Astrocyte (in vitro differentiated cells and primary cell): ENCODE measurements around the gene ZNF274. TPM values are rescaled to one million over a fixed set of nuclear protein-coding genes. Genes with fewer than 3 reads are reported as not detected.
"Not testable (repeated sequence)": the region's sequence is repeated elsewhere in the genome, so short reads cannot be mapped to it uniquely, and the experiment has no call there.

ENCODE experiments used
- DNase-seq: peaks from one replicate; pipeline ENCODE4 v3.0.0-alpha.2; 2010; ENCODE audit warnings: low read depth
- FAIRE-seq: peaks from 2 replicates; lab custom pipeline; 2011; peaks lifted over from hg19 to GRCh38; lab: Jason Lieb, UNC
- H2AFZ ChIP-seq: 2 replicates; pipeline ENCODE4 v1.6.0; 2012; ENCODE audit warnings: low read depth, low read length, inconsistent platforms
- H3K27ac ChIP-seq: 2 replicates; pipeline ENCODE4 v1.5.1; 2011; ENCODE audit warnings: low read depth, low read length, inconsistent platforms
- H3K27me3 ChIP-seq: 2 replicates; pipeline ENCODE4 v1.6.0; 2011; ENCODE audit warnings: low read length, inconsistent platforms; ENCODE audit not compliant: insufficient read depth
- H3K36me3 ChIP-seq: 2 replicates; pipeline ENCODE4 v1.5.1; 2011; ENCODE audit warnings: low read length, inconsistent platforms; ENCODE audit not compliant: insufficient read depth
- H3K4me1 ChIP-seq: 2 replicates; pipeline ENCODE4 v1.5.1; 2011; ENCODE audit warnings: low read length, inconsistent platforms; ENCODE audit not compliant: insufficient read depth
- H3K4me2 ChIP-seq: 2 replicates; pipeline ENCODE4 v1.6.0; 2012; ENCODE audit warnings: low read length, inconsistent platforms
- H3K4me3 ChIP-seq: 2 replicates; pipeline ENCODE4 v1.5.1; 2011; ENCODE audit warnings: low read depth, mild to moderate bottlenecking, low read length, inconsistent platforms; ENCODE audit not compliant: insufficient read depth
- H3K79me2 ChIP-seq: 2 replicates; pipeline ENCODE4 v1.6.0; 2012; ENCODE audit warnings: mild to moderate bottlenecking, low read length, inconsistent platforms; ENCODE audit not compliant: insufficient read depth
- H3K9ac ChIP-seq: 2 replicates; pipeline ENCODE4 v1.6.0; 2012; ENCODE audit warnings: mild to moderate bottlenecking, low read length, inconsistent platforms
- H3K9me3 ChIP-seq: 2 replicates; pipeline ENCODE4 v1.5.1; 2012; ENCODE audit warnings: low read depth, mild to moderate bottlenecking, low read length, inconsistent platforms; ENCODE audit not compliant: insufficient read depth
- H4K20me1 ChIP-seq: 2 replicates; pipeline ENCODE4 v1.6.0; 2012; ENCODE audit warnings: low read length, inconsistent platforms; ENCODE audit not compliant: insufficient read depth
- H3K27ac Mint-ChIP-seq: one replicate; pipeline ENCODE4 v1.8.0; 2021; ENCODE audit warnings: mild to moderate bottlenecking, mixed read lengths; ENCODE audit not compliant: unreplicated experiment
- H3K27me3 Mint-ChIP-seq: one replicate; pipeline ENCODE4 v1.8.0; 2021; ENCODE audit warnings: low read depth, mixed read lengths; ENCODE audit not compliant: unreplicated experiment
- H3K36me3 Mint-ChIP-seq: one replicate; pipeline ENCODE4 v1.8.0; 2021; ENCODE audit warnings: low read depth, mixed read lengths; ENCODE audit not compliant: unreplicated experiment
- H3K4me1 Mint-ChIP-seq: one replicate; pipeline ENCODE4 v1.8.0; 2021; ENCODE audit warnings: low read depth, mixed read lengths; ENCODE audit not compliant: unreplicated experiment
- H3K4me3 Mint-ChIP-seq: one replicate; pipeline ENCODE4 v1.8.0; 2021; ENCODE audit warnings: mild to moderate bottlenecking, moderate library complexity, mixed read lengths; ENCODE audit not compliant: unreplicated experiment
- H3K9me3 Mint-ChIP-seq: one replicate; pipeline ENCODE4 v1.8.0; 2021; ENCODE audit warnings: mild to moderate bottlenecking, mixed read lengths; ENCODE audit not compliant: unreplicated experiment
- CTCF ChIP-seq: IDR thresholded peaks from 2 replicates; pipeline ENCODE4 v1.5.1; 2011; ENCODE audit warnings: low read depth, mild to moderate bottlenecking, inconsistent platforms, low read length, moderate library complexity; ENCODE audit not compliant: insufficient read depth
- EZH2 ChIP-seq: IDR thresholded peaks from 2 replicates; pipeline ENCODE4 v1.6.1; 2012; ENCODE audit warnings: mild to moderate bottlenecking, low read length, inconsistent platforms; ENCODE audit not compliant: insufficient read depth
- total RNA-seq: library from RNA; stranded (reverse); gene quantifications from 2 replicates; pipeline ENCODE4 v1.2.1, GENCODE V29; 2021

ZNF274 gene
- total RNA-seq, 1 donor from 2014 or later: 38.5 TPM

GRCh38 chr19:58248886-58249285 is 66.0 kb downstream of the ZNF274 start:
- Mint-ChIP-seq H3K36me3 (peaks cover 92% of the 10 kb centered on the region), H3K4me1 (no peaks in the 10 kb centered on the region), H3K9me3 (peaks cover 76% of the 10 kb centered on the region), H3K4me3 (no peak overlapping the region), H3K27me3 (no peaks in the 10 kb centered on the region), H3K27ac (no peak overlapping the region)
- DNase-seq (no peak), FAIRE-seq (no peak)
- Histone ChIP-seq H3K4me3 (no peak overlapping the region), H3K4me2 (no peak overlapping the region), H3K27ac (no peak overlapping the region), H3K27me3 (no peaks in the 10 kb centered on the region), H3K4me1 (no peaks in the 10 kb centered on the region), H4K20me1 (no peaks in the 10 kb centered on the region), H3K79me2 (no peaks in the 10 kb centered on the region), H2AFZ (no peak overlapping the region), H3K9ac (no peak overlapping the region), H3K36me3 (peaks cover 59% of the 10 kb centered on the region), H3K9me3 (peaks cover 53% of the 10 kb centered on the region)
- no peak for TF ChIP-seq EZH2
- no peak for TF ChIP-seq CTCF

GRCh38 chr19:58252102-58252685 is 69.3 kb downstream of the ZNF274 start:
- H3K27ac ChIP-seq: no peak overlapping the region
- H3K27me3 ChIP-seq: no peaks in the 10 kb centered on the region
- no peak overlapping the region for H2AFZ ChIP-seq
- no peaks in the 10 kb centered on the region for H3K79me2 ChIP-seq
- no peak overlapping the region for H3K9ac ChIP-seq
- no peak for DNase-seq
- H3K4me3 ChIP-seq: no peak overlapping the region
- no peak for FAIRE-seq
- H3K36me3 ChIP-seq: peaks cover 55% of the 10 kb centered on the region
- peaks cover 56% of the 10 kb centered on the region for H3K9me3 ChIP-seq
- TF ChIP-seq EZH2 (no peak), CTCF (no peak)
- H3K4me3 Mint-ChIP-seq: no peak overlapping the region
- H3K36me3 Mint-ChIP-seq: peaks cover 94% of the 10 kb centered on the region
- H3K27me3 Mint-ChIP-seq: no peaks in the 10 kb centered on the region
- H3K4me2 ChIP-seq: no peak overlapping the region
- H3K4me1 ChIP-seq: no peaks in the 10 kb centered on the region
- H4K20me1 ChIP-seq: no peaks in the 10 kb centered on the region
- no peaks in the 10 kb centered on the region for H3K4me1 Mint-ChIP-seq
- H3K27ac Mint-ChIP-seq: no peak overlapping the region
- H3K9me3 Mint-ChIP-seq: peaks cover 87% of the 10 kb centered on the region

GRCh38 chr19:58258259-58258658 is 75.4 kb downstream of the ZNF274 start:
- H3K27me3 ChIP-seq, H3K4me1 Mint-ChIP-seq, H2AFZ ChIP-seq, FAIRE-seq, H3K79me2 ChIP-seq, H4K20me1 ChIP-seq, DNase-seq, H3K4me1 ChIP-seq, H3K9ac ChIP-seq, H3K4me3 Mint-ChIP-seq, H3K27me3 Mint-ChIP-seq, H3K27ac ChIP-seq, H3K4me2 ChIP-seq, H3K4me3 ChIP-seq: not testable (repeated sequence)
- Mint-ChIP-seq H3K36me3 (peaks cover 94% of the 10 kb centered on the region), H3K27ac (peak overlapping the region; percentile 5), H3K9me3 (peaks cover 95% of the 10 kb centered on the region)
- peaks cover 79% of the 10 kb centered on the region for H3K9me3 ChIP-seq
- peaks cover 52% of the 10 kb centered on the region for H3K36me3 ChIP-seq
